Retinal pigment epithelial cell (primary cell): Measurements from ENCODE around the gene KIAA1217.

ENCODE experiments used
- DNase-seq: peaks from one replicate; pipeline ENCODE4 v3.0.0-alpha.2; 2010; ENCODE audit warnings: low read depth
- H3K4me3 ChIP-seq: 2 replicates; pipeline ENCODE4 v1.5.1; 2011; ENCODE audit warnings: mild to moderate bottlenecking, low read length, control low read depth, moderate library complexity
- CTCF ChIP-seq: conservative IDR thresholded peaks from 2 replicates; pipeline ENCODE4 v1.5.1; 2011; ENCODE audit warnings: low read depth, low read length, control low read depth, inconsistent platforms

KIAA1217 gene

GRCh38 chr10:24393201-24393600 is 184.3 kb downstream of the KIAA1217 start:
- no peak for DNase-seq
- TF ChIP-seq CTCF = no peak
- no peak overlapping the region for H3K4me3 ChIP-seq

GRCh38 chr10:24394461-24395190 is 185.7 kb downstream of the KIAA1217 start:
- no peak overlapping the region for H3K4me3 ChIP-seq
- no peak for DNase-seq
- TF ChIP-seq CTCF = no peak

GRCh38 chr10:24396396-24396795 is 187.5 kb downstream of the KIAA1217 start:
- peak; percentile 13 for TF ChIP-seq CTCF
- DNase-seq = no peak

GRCh38 chr10:24397662-24398061 is 188.7 kb downstream of the KIAA1217 start:
- no peak for DNase-seq
- TF ChIP-seq CTCF = no peak
- H3K4me3 ChIP-seq = no peak overlapping the region

More at GRCh38 chr10:24396396-24396795, 187.5 kb downstream of the KIAA1217 start:
- no peak overlapping the region for H3K4me3 ChIP-seq

GRCh38 chr10:24404567-24404966 is 195.6 kb downstream of the KIAA1217 start:
- DNase-seq = no peak
- H3K4me3 ChIP-seq = no peak overlapping the region
- no peak for TF ChIP-seq CTCF

- H3K4me3 ChIP-seq = no peak overlapping the region
- no peak for TF ChIP-seq CTCF
- DNase-seq = no peak
These were observed 196.7 kb downstream of the KIAA1217 start for GRCh38 chr10:24405635-24406034.

DNA sequence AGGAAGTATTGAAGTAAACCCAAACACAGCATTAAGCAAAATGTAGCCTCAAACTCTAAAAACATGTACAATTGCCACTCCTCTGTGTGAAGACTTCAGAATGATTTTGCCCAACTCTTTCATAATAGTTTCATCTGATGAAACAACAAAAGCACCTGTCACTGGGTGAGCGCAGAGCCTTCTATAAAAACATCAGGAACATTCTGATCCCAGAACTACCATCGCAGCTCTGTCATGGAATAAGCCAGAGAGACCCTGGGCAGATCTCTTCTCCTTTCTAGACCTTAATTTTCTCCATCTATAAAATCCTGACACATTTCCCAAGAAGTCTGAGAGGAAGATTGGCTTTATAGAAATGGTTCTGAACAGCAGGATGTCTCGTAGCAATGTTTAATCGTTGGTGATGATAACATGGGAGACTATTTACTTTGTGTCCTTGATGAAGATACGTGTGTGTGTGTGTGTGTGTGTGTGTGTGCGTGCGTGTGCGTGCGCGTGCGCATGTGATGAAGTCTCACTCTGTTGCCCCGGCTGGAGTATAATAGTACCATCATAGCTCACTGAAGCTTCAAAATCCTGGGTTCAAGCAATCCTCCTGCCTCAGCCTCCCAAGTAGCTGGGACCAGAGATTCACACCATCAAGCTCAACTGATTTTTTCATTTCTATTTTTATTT is 198.0 kb downstream of the KIAA1217 start:
- TF ChIP-seq CTCF = no peak

More for the DNA sequence above, 198.0 kb downstream of the KIAA1217 start:
- H3K4me3 ChIP-seq = no peak overlapping the region
- DNase-seq = no peak
